Left lung (tissue), 14 donors: ENCODE data around the gene CCM2L. TPM values are rescaled to one million over a fixed set of nuclear protein-coding genes. Genes with fewer than 3 reads are reported as not detected.

Experiments
- ATAC-seq: fragments of 200-7000 bp; cut with Tn5 transposase; one replicate; pipeline ENCODE4 v1.9.1; 2020; ENCODE audit warnings: moderate library complexity
- DNase-seq, 4 donors: peaks; one replicate each; pipeline ENCODE4 v3.0.0-alpha.2; 2013 to 2020
- H3K27ac ChIP-seq, 2 donors: fragments of 200-600 bp; sonication (generic) in 1 of 2; one replicate each; pipeline versions ENCODE4 v1.5.0 to v1.8.0; 2020 to 2021
- H3K27me3 ChIP-seq, 2 donors: fragments of 200-600 bp; sonication (generic) in 1 of 2; one replicate each; pipeline versions ENCODE4 v1.5.0 to v1.8.0; 2020 to 2021
- H3K36me3 ChIP-seq, 2 donors: fragments of 200-600 bp; sonication (generic) in 1 of 2; one replicate each; pipeline versions ENCODE4 v1.5.0 to v1.8.0; 2020 to 2021
- H3K4me1 ChIP-seq, 2 donors: fragments of 200-600 bp; one replicate each; pipeline ENCODE4 v1.8.0; 2021
- H3K4me3 ChIP-seq, 2 donors: fragments of 200-600 bp; sonication (generic) in 1 of 2; one replicate each; pipeline versions ENCODE4 v1.5.0 to v1.8.0; 2020 to 2021; ENCODE audit warnings: mild to moderate bottlenecking in 1 of 2
- H3K9me3 ChIP-seq, 2 donors: fragments of 200-600 bp; sonication (generic) in 1 of 2; one replicate each; pipeline versions ENCODE4 v1.5.0 to v1.8.0; 2020 to 2021
- CTCF ChIP-seq, 2 donors: fragments of 200-600 bp; sonication (generic) in 1 of 2; IDR thresholded peaks; one replicate each; pipeline versions ENCODE4 v1.5.0 to v1.8.0; 2021; ENCODE audit warnings: antibody characterized with exemption in 2 of 2
- intact Hi-C, 2 donors: fragments of 100-400 bp; cut with DNase I; formaldehyde crosslinking; loops; one replicate each; pipeline versions ENCODE4 v1.11.2 to v1.14.2; 2022
- long read RNA-seq, 12 donors: library from polyadenylated mRNA in 2 of 12; unstranded in 2 of 12; transcript quantifications; one replicate each; pipeline ENCODE4 v2.0.0 and lab custom pipeline, GENCODE V29; 2019 to 2026
- polyA plus RNA-seq, 6 donors: library from polyadenylated mRNA; unstranded; fragments of 120-200 nt; gene quantifications; one replicate each; pipeline ENCODE4 v1.2.1, GENCODE V29; 2013; ENCODE audit not compliant: insufficient read length in 6 of 6
- total RNA-seq, 2 donors: library from RNA; stranded (reverse); fragmentation: NEBNext Ultra II Directional; extraction: Animal tissue kit (Norgen Biotek cat#: 25700); gene quantifications; one replicate each; pipeline ENCODE4 v1.2.1, GENCODE V29; 2021
- donor health status: DM: no; HTN: yes; CAD: no.
- donor health status: DM: no; HTN: no; CAD: no.

CCM2L gene
- total RNA-seq (10 to 100 TPM in 1 of 2 donors, 1 to 10 TPM in 1; 6.8 to 13.5 TPM), polyA plus RNA-seq (10 to 100 TPM; 11.6 to 16.5 (median 13.3) TPM)
- long read RNA-seq, donor 1, partial matches to known transcripts = 0 of 7 reads
- long read RNA-seq, donor 1, other reads (novel, unspliced or antisense) = 6 of 7 reads
- long read RNA-seq, donor 2 = 0 reads
- long read RNA-seq, donor 3, partial matches to known transcripts = 0 of 1 reads
- long read RNA-seq, donor 3, other reads (novel, unspliced or antisense) = 0 of 1 reads
- long read RNA-seq, donor 4, partial matches to known transcripts = 2 of 2 reads
- long read RNA-seq, donor 4, other reads (novel, unspliced or antisense) = 0 of 2 reads
- long read RNA-seq, donor 5, partial matches to known transcripts = 0 of 1 reads
- long read RNA-seq, donor 5, other reads (novel, unspliced or antisense) = 0 of 1 reads
- long read RNA-seq, donor 6, partial matches to known transcripts = 0 of 1 reads
- long read RNA-seq, donor 6, other reads (novel, unspliced or antisense) = 0 of 1 reads
- long read RNA-seq, donor 7 = 0 reads
- long read RNA-seq, donor 8, partial matches to known transcripts = 0 of 1 reads
- long read RNA-seq, donor 8, other reads (novel, unspliced or antisense) = 0 of 1 reads
- long read RNA-seq, donor 9 = 0 reads
- long read RNA-seq, donor 10, partial matches to known transcripts = 2 of 2 reads
- long read RNA-seq, donor 10, other reads (novel, unspliced or antisense) = 0 of 2 reads
- long read RNA-seq, donor 11 = 0 reads
- long read RNA-seq, donor 12 = 0 reads

- Histone ChIP-seq H3K4me1 (peaks cover 0 to 12% of the 10 kb centered on the region in 2 donors), H3K36me3 (no peaks in the 10 kb centered on the region), H3K27ac (peak within 1 kb of the TSS; percentile 17 to 75), H3K27me3 (peaks cover 0 to 37% of the 10 kb centered on the region in 2 donors), H3K4me3 (peak within 1 kb of the TSS in 1 of 2 donors; percentile 41), H3K9me3 (no peaks in the 10 kb centered on the region)
- no peak for DNase-seq
- no peak for TF ChIP-seq CTCF (IDR thresholded peaks at IDR 0.05)
- intact Hi-C loops = no loop called here
- ATAC-seq = no peak
Measured at GRCh38 chr20:32010101-32010500, at the start of gene CCM2L. TSS of gene CCM2L (plus strand) at chr20:32010438. CDS start at chr20:32010455, 17 bp downstream.

- ATAC-seq (no peak), DNase-seq (no peak)
- H3K9me3 ChIP-seq = no peaks in the 10 kb centered on the region
- no peak overlapping the region for H3K4me3 ChIP-seq
- H3K27me3 ChIP-seq = peaks cover 10 to 61% of the 10 kb centered on the region in 2 donors
- intact Hi-C loops = no loop called here
- H3K36me3 ChIP-seq = no peaks in the 10 kb centered on the region
- peaks cover 0 to 1% of the 10 kb centered on the region in 2 donors for H3K4me1 ChIP-seq
- TF ChIP-seq CTCF (IDR thresholded peaks at IDR 0.05) = no peak
- H3K27ac ChIP-seq = no peak overlapping the region
Measured at GRCh38 chr20:31962761-31963160, 47.5 kb upstream of the CCM2L start.

GRCh38 chr20:31963889-31964288, 46.3 kb upstream of the CCM2L start:
- TF ChIP-seq CTCF (IDR thresholded peaks at IDR 0.05) = no peak
- no peak overlapping the region for H3K4me3 ChIP-seq
- no peaks in the 10 kb centered on the region for H3K36me3 ChIP-seq
- no peaks in the 10 kb centered on the region for H3K9me3 ChIP-seq
- H3K27me3 ChIP-seq = peaks cover 12 to 64% of the 10 kb centered on the region in 2 donors
- H3K4me1 ChIP-seq = peaks cover 0 to 6% of the 10 kb centered on the region in 2 donors
- ATAC-seq = no peak
- no peak overlapping the region for H3K27ac ChIP-seq
- DNase-seq = no peak
- intact Hi-C loops = no loop called here

GRCh38 chr20:31966991-31967655, 43.1 kb upstream of the CCM2L start:
- Histone ChIP-seq H3K27ac (no peak overlapping the region), H3K36me3 (no peaks in the 10 kb centered on the region), H3K27me3 (peaks cover 12 to 85% of the 10 kb centered on the region in 2 donors), H3K9me3 (no peaks in the 10 kb centered on the region), H3K4me3 (no peak overlapping the region), H3K4me1 (peaks cover 0 to 6% of the 10 kb centered on the region in 2 donors)
- no peak for ATAC-seq
- DNase-seq = no peak
- TF ChIP-seq CTCF (IDR thresholded peaks at IDR 0.05) = no peak
- intact Hi-C loops = no loop called here
